SK-N-SH treated with all-trans-retinoic acid at 6 μM for 48 hours (cell line): ENCODE measurements around the gene EML5.

ENCODE experiments used
- ATAC-seq: fragments of 200-7000 bp; cut with Tn5 transposase; 3 replicates; pipeline ENCODE4 v1.9.1; 2020; ENCODE audit warnings: mild to moderate bottlenecking, moderate library complexity
- BACH2 ChIP-seq: fragments of 250-450 bp; sonication (Bioruptor Pico); IDR thresholded peaks from 2 replicates; pipeline ENCODE4 v1.9.0; 2021; ENCODE audit warnings: mild to moderate bottlenecking, borderline replicate concordance
- CREB5 ChIP-seq: fragments of 250-450 bp; sonication (Bioruptor Pico); IDR thresholded peaks from 2 replicates; pipeline ENCODE4 v1.5.1; 2020; ENCODE audit warnings: low read depth, mild to moderate bottlenecking, moderate library complexity
- CSDC2 ChIP-seq: fragments of 250-450 bp; sonication (Bioruptor Pico); IDR thresholded peaks from 2 replicates; pipeline ENCODE4 v1.5.0; 2020; ENCODE audit warnings: mild to moderate bottlenecking, moderate library complexity
- CSRNP3 ChIP-seq: fragments of 250-450 bp; sonication (Bioruptor Pico); IDR thresholded peaks from 2 replicates; pipeline ENCODE4 v1.5.1; 2021; ENCODE audit warnings: mild to moderate bottlenecking, moderate library complexity
- ESRRG ChIP-seq: fragments of 250-450 bp; sonication (Bioruptor Pico); IDR thresholded peaks from 2 replicates; pipeline ENCODE4 v1.6.1; 2021; ENCODE audit warnings: mild to moderate bottlenecking
- GLIS3 ChIP-seq: fragments of 250-450 bp; sonication (Bioruptor Pico); IDR thresholded peaks from 2 replicates; pipeline ENCODE4 v1.5.0; 2020; ENCODE audit warnings: mild to moderate bottlenecking, moderate library complexity
- ISL1 ChIP-seq: fragments of 250-450 bp; sonication (Bioruptor Pico); IDR thresholded peaks from 2 replicates; pipeline ENCODE4 v2.1.2; 2022; ENCODE audit warnings: mild to moderate bottlenecking, moderate library complexity
- OSR1 ChIP-seq: fragments of 250-450 bp; sonication (Bioruptor Pico); IDR thresholded peaks from 2 replicates; pipeline ENCODE4 v1.8.0; 2022; ENCODE audit warnings: moderate library complexity, mild to moderate bottlenecking, inconsistent platforms
- POU6F1 ChIP-seq: fragments of 250-450 bp; sonication (Bioruptor Pico); IDR thresholded peaks from 2 replicates; pipeline ENCODE4 v1.8.0; 2021; ENCODE audit warnings: low read depth, mild to moderate bottlenecking, moderate library complexity, borderline replicate concordance
- PPARA ChIP-seq: fragments of 250-450 bp; sonication (Bioruptor Pico); IDR thresholded peaks from 2 replicates; pipeline ENCODE4 v1.5.0; 2020; ENCODE audit warnings: mild to moderate bottlenecking, borderline replicate concordance
- RARB ChIP-seq: fragments of 250-450 bp; sonication (Bioruptor Pico); IDR thresholded peaks from 2 replicates; pipeline ENCODE4 v1.8.0; 2021; ENCODE audit warnings: mild to moderate bottlenecking, moderate library complexity
- SNAI2 ChIP-seq: fragments of 250-450 bp; sonication (Bioruptor Pico); IDR thresholded peaks from 2 replicates; pipeline ENCODE4 v1.5.0; 2020; ENCODE audit warnings: mild to moderate bottlenecking, moderate library complexity
- TCF4 ChIP-seq: fragments of 250-450 bp; sonication (Bioruptor Pico); IDR thresholded peaks from 2 replicates; pipeline ENCODE4 v1.8.0; 2021; ENCODE audit warnings: mild to moderate bottlenecking, moderate library complexity, borderline replicate concordance
- TOX ChIP-seq: fragments of 250-450 bp; sonication (Bioruptor Pico); IDR thresholded peaks from 2 replicates; pipeline ENCODE4 v1.8.0; 2021; ENCODE audit warnings: mild to moderate bottlenecking, moderate library complexity, borderline replicate concordance
- TSHZ2 ChIP-seq: fragments of 250-450 bp; sonication (Bioruptor Pico); IDR thresholded peaks from 2 replicates; pipeline ENCODE4 v1.5.0; 2020; ENCODE audit warnings: mild to moderate bottlenecking, moderate library complexity
- ZC3H10 ChIP-seq: fragments of 250-450 bp; sonication (Bioruptor Pico); IDR thresholded peaks from 2 replicates; pipeline ENCODE4 v1.5.1; 2021; ENCODE audit warnings: mild to moderate bottlenecking, moderate library complexity
- ZFP3 ChIP-seq: fragments of 250-450 bp; sonication (Bioruptor Pico); IDR thresholded peaks from 2 replicates; pipeline ENCODE4 v1.5.0; 2020; ENCODE audit warnings: mild to moderate bottlenecking, moderate library complexity
- ZFP30 ChIP-seq: fragments of 450-650 bp; formaldehyde crosslinking; IDR thresholded peaks from 2 replicates; pipeline ENCODE4 v1.5.0; 2022; ENCODE audit warnings: mild to moderate bottlenecking, moderate library complexity
- ZNF565 ChIP-seq: fragments of 450-650 bp; formaldehyde crosslinking; conservative IDR thresholded peaks from 2 replicates; pipeline ENCODE4 v1.5.0; 2020; ENCODE audit warnings: low read depth, mild to moderate bottlenecking, moderate library complexity
- ZNF70 ChIP-seq: fragments of 450-650 bp; formaldehyde crosslinking; IDR thresholded peaks from 2 replicates; pipeline ENCODE4 v1.5.0; 2020; ENCODE audit warnings: mild to moderate bottlenecking, moderate library complexity
- ZNF8 ChIP-seq: fragments of 450-650 bp; formaldehyde crosslinking; IDR thresholded peaks from 2 replicates; pipeline ENCODE4 v1.5.0; 2020; ENCODE audit warnings: mild to moderate bottlenecking, moderate library complexity

EML5 gene

GRCh38 chr14:88808359-88808758 is 15.6 kb upstream of the EML5 start:
- ATAC-seq, result no peak
- no peak for TF ChIP-seq CREB5
- no peak for TF ChIP-seq TSHZ2
- TF ChIP-seq ZNF565 (CRISPR knock-in tag), result no peak
- TF ChIP-seq TCF4 (CRISPR knock-in tag), result no peak
- no peak for TF ChIP-seq ZNF70 (CRISPR knock-in tag)
- TF ChIP-seq CSRNP3 (CRISPR knock-in tag), result no peak
- no peak for TF ChIP-seq PPARA
- no peak for TF ChIP-seq ZNF8 (CRISPR knock-in tag)
- TF ChIP-seq RARB (CRISPR knock-in tag), result no peak
- no peak for TF ChIP-seq TOX

- no peak for ATAC-seq
- no peak for TF ChIP-seq BACH2 (CRISPR knock-in tag)
- no peak for TF ChIP-seq ZNF70 (CRISPR knock-in tag)
- TF ChIP-seq SNAI2 (CRISPR knock-in tag), result no peak
- no peak for TF ChIP-seq TCF4 (CRISPR knock-in tag)
- no peak for TF ChIP-seq ZNF8 (CRISPR knock-in tag)
- TF ChIP-seq ISL1 (CRISPR knock-in tag), result no peak
- no peak for TF ChIP-seq OSR1 (CRISPR knock-in tag)
- TF ChIP-seq CREB5, result no peak
- no peak for TF ChIP-seq POU6F1 (CRISPR knock-in tag)
- TF ChIP-seq ZC3H10 (CRISPR knock-in tag), result no peak
- TF ChIP-seq ESRRG (CRISPR knock-in tag), result no peak
- no peak for TF ChIP-seq ZFP30
- TF ChIP-seq ZNF565 (CRISPR knock-in tag), result no peak
- no peak for TF ChIP-seq GLIS3 (CRISPR knock-in tag)
Measured at GRCh38 chr14:88804477-88804876, 11.7 kb upstream of the EML5 start.

GRCh38 chr14:88804035-88804434 is 11.3 kb upstream of the EML5 start:
- ATAC-seq, result no peak
- TF ChIP-seq ZC3H10 (CRISPR knock-in tag), result no peak
- no peak for TF ChIP-seq ESRRG (CRISPR knock-in tag)
- TF ChIP-seq ZFP3 (CRISPR knock-in tag), result no peak
- no peak for TF ChIP-seq CREB5
- TF ChIP-seq GLIS3 (CRISPR knock-in tag), result no peak
- no peak for TF ChIP-seq CSDC2 (CRISPR knock-in tag)
- no peak for TF ChIP-seq ZNF70 (CRISPR knock-in tag)
- TF ChIP-seq ISL1 (CRISPR knock-in tag), result no peak
- TF ChIP-seq PPARA, result no peak
- no peak for TF ChIP-seq CSRNP3 (CRISPR knock-in tag)
- TF ChIP-seq RARB (CRISPR knock-in tag), result no peak
- no peak for TF ChIP-seq ZFP30
- TF ChIP-seq OSR1 (CRISPR knock-in tag), result no peak
- TF ChIP-seq, all 23 proteins: peak for 0
